Measurements from ENCODE around the gene WDR64. TPM values are rescaled to one million over a fixed set of nuclear protein-coding genes. Genes with fewer than 3 reads are reported as not detected.

WDR64 gene
- total and polyA plus RNA-seq, 2 of the 13 experiments (the other 11 are each of a cell fraction or from before 2014, with no cell fraction given) = not detected

DNA sequence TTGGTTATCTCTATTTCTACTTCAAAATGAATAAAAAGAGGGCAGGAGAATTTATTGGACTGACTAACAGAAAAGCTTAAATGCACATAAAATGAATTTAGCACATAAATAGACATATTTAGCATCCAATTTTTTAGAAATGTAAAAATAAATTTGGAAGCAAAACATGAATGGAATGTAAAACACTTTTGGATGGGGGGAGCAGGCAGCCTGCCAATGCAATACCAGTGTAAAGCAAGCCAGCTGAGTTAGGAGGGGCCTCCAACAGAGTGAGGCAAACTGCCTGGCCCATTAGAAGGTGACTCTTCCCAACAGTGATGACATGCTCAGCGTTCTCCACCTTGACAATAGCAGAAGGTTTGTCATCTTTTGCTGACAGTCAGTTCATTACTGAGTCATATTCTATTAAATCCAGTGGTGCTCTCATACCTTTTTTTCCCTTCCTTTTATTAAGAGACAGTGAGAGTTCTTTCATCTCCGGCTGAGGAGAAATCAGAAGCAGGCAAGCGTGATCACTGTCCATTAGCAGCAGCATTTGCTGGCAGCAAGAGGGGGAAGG is 176.5 kb downstream of the WDR64 start:
- 1% methylated on average over 3 of the region's 3 CpGs for WGBS (ENCODE audit: low lambda C conversion rate)
- intact Hi-C loops (cut with micrococcal nuclease; ENCODE audit: unreplicated experiment) = no loop called here
- H3K27ac ChIP-seq (ENCODE audit: extremely low read length, insufficient read depth, low read length) = no peak overlapping the region
- no peak overlapping the region for H2AFZ ChIP-seq (ENCODE audit: low read length)
- no peak for FAIRE-seq
- CTCF ChIA-PET (ENCODE audit: low intra/inter-chr PET ratio, low total read pairs) = no interaction called here
- TF ChIP-seq ZNF317 (CRISPR knock-in tag; IDR thresholded peaks at IDR 0.05) = no peak
- no peak for TF ChIP-seq ZKSCAN1 (IDR thresholded peaks at IDR 0.05; ENCODE audit: low read length)
- no peak for TF ChIP-seq GFI1 (CRISPR knock-in tag; IDR thresholded peaks at IDR 0.05; ENCODE audit: borderline replicate concordance)
- TF ChIP-seq, protein P1, sequence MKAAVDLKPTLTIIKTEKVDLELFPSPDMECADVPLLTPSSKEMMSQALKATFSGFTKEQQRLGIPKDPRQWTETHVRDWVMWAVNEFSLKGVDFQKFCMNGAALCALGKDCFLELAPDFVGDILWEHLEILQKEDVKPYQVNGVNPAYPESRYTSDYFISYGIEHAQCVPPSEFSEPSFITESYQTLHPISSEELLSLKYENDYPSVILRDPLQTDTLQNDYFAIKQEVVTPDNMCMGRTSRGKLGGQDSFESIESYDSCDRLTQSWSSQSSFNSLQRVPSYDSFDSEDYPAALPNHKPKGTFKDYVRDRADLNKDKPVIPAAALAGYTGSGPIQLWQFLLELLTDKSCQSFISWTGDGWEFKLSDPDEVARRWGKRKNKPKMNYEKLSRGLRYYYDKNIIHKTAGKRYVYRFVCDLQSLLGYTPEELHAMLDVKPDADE (CRISPR knock-in tag; IDR thresholded peaks at IDR 0.05) = no peak
- no peak for TF ChIP-seq KLF12 (CRISPR knock-in tag; IDR thresholded peaks at IDR 0.05; ENCODE audit: borderline replicate concordance)
- no peak for TF ChIP-seq ZMYM2 (CRISPR knock-in tag; IDR thresholded peaks at IDR 0.05)
- no peak for TF ChIP-seq ZNF337 (CRISPR knock-in tag; IDR thresholded peaks at IDR 0.05; ENCODE audit: borderline replicate concordance, low read depth)
- TF ChIP-seq TMF1 (CRISPR knock-in tag; IDR thresholded peaks at IDR 0.05; ENCODE audit: low read depth) = no peak
- TF ChIP-seq, protein P2, sequence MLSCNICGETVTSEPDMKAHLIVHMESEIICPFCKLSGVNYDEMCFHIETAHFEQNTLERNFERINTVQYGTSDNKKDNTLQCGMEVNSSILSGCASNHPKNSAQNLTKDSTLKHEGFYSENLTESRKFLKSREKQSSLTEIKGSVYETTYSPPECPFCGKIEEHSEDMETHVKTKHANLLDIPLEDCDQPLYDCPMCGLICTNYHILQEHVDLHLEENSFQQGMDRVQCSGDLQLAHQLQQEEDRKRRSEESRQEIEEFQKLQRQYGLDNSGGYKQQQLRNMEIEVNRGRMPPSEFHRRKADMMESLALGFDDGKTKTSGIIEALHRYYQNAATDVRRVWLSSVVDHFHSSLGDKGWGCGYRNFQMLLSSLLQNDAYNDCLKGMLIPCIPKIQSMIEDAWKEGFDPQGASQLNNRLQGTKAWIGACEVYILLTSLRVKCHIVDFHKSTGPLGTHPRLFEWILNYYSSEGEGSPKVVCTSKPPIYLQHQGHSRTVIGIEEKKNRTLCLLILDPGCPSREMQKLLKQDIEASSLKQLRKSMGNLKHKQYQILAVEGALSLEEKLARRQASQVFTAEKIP (CRISPR knock-in tag; IDR thresholded peaks at IDR 0.05; ENCODE audit: borderline replicate concordance) = no peak
- TF ChIP-seq CENPX (CRISPR knock-in tag; IDR thresholded peaks at IDR 0.05) = no peak
- no peaks in the 10 kb centered on the region for H4K20me1 ChIP-seq (ENCODE audit: insufficient read depth, low read length)
- no peak overlapping the region for H3K9ac ChIP-seq (ENCODE audit: insufficient read depth, low read depth, low read length)
- peak; percentile 52; the same call in 1 of the 3 replicates for ATAC-seq
- no peak overlapping the region for H3K4me2 ChIP-seq (ENCODE audit: low read depth, low read length)
- H3K79me2 ChIP-seq (ENCODE audit: insufficient read depth, low read length) = no peaks in the 10 kb centered on the region
- H3K36me3 ChIP-seq (replicated peaks in 1 of 2; ENCODE audit: control insufficient read depth in 1 of 2, insufficient read depth in 2 of 2, low read length in 2 of 2) = no peaks in the 10 kb centered on the region
- no peak overlapping the region for H3K4me3 ChIP-seq (replicated peaks in 1 of 3; ENCODE audit: insufficient read depth in 1 of 3, low read depth in 2 of 3, low read length in 3 of 3)
- DNase-seq (ENCODE audit: low spot score) = no peak
- in situ Hi-C loops (cut with HindIII; ENCODE audit: extremely low pct_ligation_motif_present, low pct_unique_long_range_greater_than_20kb) = no loop called here
- no peaks in the 10 kb centered on the region; a peak in 1 of 5 replicates for H3K27me3 ChIP-seq (ENCODE audit: control insufficient read depth in 1 of 2, insufficient read depth in 2 of 2, low read length in 2 of 2)
- no TSS peak for BruUV-seq (replicated peaks)
- POLR2A ChIA-PET = no interaction called here
- no peaks in the 10 kb centered on the region for H3K9me3 ChIP-seq (ENCODE audit: low read length)
- H3K4me1 ChIP-seq (ENCODE audit: insufficient read depth, low read length) = no peaks in the 10 kb centered on the region
